ENCODE results near the gene ZFAND4. TPM values are rescaled to one million over a fixed set of nuclear protein-coding genes. Genes with fewer than 3 reads are reported as not detected.

The ZFAND4 gene
- total RNA-seq, 1 donor from 2014 or later = 11.5 TPM

DNA sequence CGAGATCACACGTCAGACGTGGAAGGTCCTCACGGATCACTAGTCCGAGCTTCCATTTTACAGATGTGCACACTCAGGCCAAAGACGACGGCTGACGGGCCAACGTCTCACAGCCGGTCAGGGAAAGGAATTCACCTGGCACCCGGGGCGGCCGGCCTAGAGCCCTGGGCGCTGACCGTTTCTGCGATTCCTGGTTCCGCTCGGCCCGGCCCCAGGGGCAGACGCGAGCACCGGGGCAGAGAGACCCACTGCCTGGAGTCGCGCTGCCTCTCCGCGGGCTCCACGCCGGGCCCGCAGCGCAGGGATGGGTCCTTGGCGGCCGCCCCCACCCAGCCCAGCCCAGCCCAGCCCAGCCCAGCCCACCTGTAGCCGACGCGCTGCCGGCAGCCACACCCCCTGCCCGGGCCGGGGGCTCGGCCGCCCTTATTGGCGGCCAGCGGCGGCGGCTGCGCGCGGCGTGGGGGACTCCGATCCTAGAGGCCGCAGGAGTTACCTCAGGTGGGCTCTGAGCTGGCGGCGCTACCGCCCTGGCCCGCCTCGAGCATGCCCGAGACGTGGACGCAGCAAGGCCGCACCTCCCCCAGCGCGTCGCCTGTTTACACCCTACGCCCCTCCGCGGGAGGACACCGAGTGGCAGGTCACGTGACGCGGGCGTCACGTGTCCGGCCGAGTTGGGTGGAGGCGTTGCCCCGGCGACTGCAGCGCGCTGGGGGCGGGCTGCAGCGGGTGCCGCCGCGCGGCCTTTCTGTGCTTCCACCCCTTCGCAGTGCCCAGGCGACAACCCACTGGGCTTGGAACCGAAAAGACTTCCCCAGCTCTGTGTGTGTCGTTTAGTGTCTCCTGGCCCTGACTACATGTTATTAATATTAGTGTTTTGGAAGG lies 78.1 kb downstream of the ZFAND4 start:
- peak; percentile 89 for DNase-seq (ENCODE audit: low spot score)
- Mint-ChIP-seq H3K4me3 (peak overlapping the region; percentile 90), H3K27ac (peak overlapping the region; percentile 81), H3K27me3 (ENCODE audit: insufficient read depth) (peaks cover 20% of the 10 kb centered on the region), H3K9me3 (peaks cover 7% of the 10 kb centered on the region), H3K4me1 (ENCODE audit: low read depth) (peaks cover 40% of the 10 kb centered on the region), H3K36me3 (ENCODE audit: low read depth) (peaks cover 8% of the 10 kb centered on the region)
- intact Hi-C loops (cut with micrococcal nuclease) = loop anchor here (1.0 to 10.0 kb wide), 8 partner anchors 8 to 590 kb away; partner anchors contain the start of genes ZFAND4 and ZNF22

DNA sequence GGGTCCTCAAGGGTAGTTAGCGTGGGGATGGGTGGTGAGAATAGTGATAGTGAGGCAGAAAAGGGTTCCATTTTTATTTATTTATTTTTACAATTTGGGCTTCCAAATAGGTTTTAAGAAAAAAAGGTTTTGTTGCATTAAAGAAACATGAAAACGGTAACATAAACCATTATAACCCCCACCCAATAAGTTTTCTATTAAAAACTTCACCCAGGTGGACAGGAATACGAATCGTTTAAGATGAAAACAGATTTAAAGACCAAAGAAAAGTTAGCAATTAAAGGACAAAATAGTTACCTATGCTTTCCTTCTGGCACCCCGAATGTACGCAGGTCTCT lies 78.7 kb downstream of the ZFAND4 start:
- no peak for DNase-seq (ENCODE audit: low spot score)
- peaks cover 16% of the 10 kb centered on the region for H3K27me3 Mint-ChIP-seq (ENCODE audit: insufficient read depth)
- peaks cover 40% of the 10 kb centered on the region for H3K4me1 Mint-ChIP-seq (ENCODE audit: low read depth)
- H3K36me3 Mint-ChIP-seq (ENCODE audit: low read depth) = peaks cover 10% of the 10 kb centered on the region
- intact Hi-C loops (cut with micrococcal nuclease) = loop anchor here (1.0 to 10.0 kb wide), 9 partner anchors 8 to 589 kb away; partner anchors contain the start of genes ZFAND4 and ZNF22
- H3K9me3 Mint-ChIP-seq = peaks cover 7% of the 10 kb centered on the region
- peak overlapping the region; percentile 81 for H3K27ac Mint-ChIP-seq
- peak overlapping the region; percentile 90 for H3K4me3 Mint-ChIP-seq

DNA sequence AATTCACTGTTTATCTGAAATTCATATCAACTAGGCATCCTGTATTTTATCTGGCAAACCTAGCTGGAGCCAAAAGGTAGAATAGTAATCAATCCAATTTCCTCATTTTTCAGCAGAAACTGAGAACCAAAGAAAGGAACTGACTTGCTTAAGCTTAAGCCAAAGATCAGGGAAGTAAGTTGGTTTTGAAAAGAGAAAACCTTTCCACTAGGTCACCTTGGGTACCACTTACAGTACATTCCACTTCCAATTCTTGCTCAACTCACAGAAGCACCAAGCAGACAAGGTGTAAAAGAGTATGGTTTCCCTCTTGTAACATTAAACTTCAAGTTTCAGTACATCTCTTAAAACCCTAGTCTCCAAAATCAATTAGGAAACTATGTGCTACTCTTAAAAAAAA lies 79.6 kb downstream of the ZFAND4 start:
- Mint-ChIP-seq H3K27ac (no peak overlapping the region), H3K9me3 (peaks cover 7% of the 10 kb centered on the region)
- intact Hi-C loops (cut with micrococcal nuclease) = loop anchor here (1.0 to 10.0 kb wide), 4 partner anchors 173 to 588 kb away; partner anchors contain the start of gene ZNF22

DNA sequence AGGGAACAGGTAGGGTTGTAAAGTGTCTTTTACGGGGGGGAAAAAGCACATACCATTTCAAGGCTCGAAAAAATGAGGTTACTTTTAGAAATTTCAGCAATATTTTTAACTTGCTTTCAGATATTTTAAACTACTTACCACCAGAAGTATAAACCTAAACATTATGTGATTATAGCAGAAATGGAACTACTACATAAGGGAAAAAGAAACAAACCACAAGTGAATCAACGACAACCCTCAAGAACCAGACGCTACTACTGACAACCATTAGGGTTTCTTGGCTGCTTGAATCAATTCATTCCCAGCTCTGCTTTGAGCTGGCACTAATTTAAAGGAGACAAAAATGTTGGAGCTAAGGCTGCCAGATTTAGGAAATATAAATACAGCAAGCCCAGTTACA lies 80.1 kb downstream of the ZFAND4 start:
- Mint-ChIP-seq H3K4me1 (ENCODE audit: low read depth) (peaks cover 40% of the 10 kb centered on the region), H3K36me3 (ENCODE audit: low read depth) (peaks cover 11% of the 10 kb centered on the region), H3K4me3 (peak overlapping the region; percentile 65), H3K27ac (no peak overlapping the region), H3K27me3 (ENCODE audit: insufficient read depth) (peaks cover 16% of the 10 kb centered on the region), H3K9me3 (peaks cover 10% of the 10 kb centered on the region)
- no peak for DNase-seq (ENCODE audit: low spot score)
- intact Hi-C loops (cut with micrococcal nuclease) = loop anchor here (2.0 to 10.0 kb wide), 3 partner anchors 340 to 588 kb away; partner anchors contain the start of gene ZNF22

More for the DNA sequence above, 79.6 kb downstream of the ZFAND4 start:
- Mint-ChIP-seq H3K4me1 (ENCODE audit: low read depth) (peaks cover 40% of the 10 kb centered on the region), H3K27me3 (ENCODE audit: insufficient read depth) (peaks cover 16% of the 10 kb centered on the region), H3K4me3 (peak overlapping the region; percentile 90), H3K36me3 (ENCODE audit: low read depth) (peaks cover 10% of the 10 kb centered on the region)
- DNase-seq (ENCODE audit: low spot score) = no peak

DNA sequence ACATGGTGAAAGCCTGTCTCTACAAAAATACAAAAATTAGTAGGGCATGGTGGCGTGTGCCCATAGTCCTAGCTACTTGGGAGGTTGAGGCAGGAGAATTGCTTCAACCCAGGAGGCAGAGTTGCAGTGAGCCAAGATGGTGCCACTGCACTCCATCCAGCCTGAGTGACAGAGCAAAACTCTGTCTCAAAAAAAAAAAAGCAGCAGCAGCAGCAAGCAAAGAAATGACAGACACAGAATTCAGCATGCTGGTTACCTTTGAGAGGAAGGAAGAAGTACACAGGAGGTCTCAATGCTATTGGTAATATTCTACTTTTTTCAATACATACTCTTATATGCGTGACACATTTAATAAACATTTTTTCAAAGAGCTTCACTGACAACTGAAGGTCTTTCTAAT lies 81.3 kb downstream of the ZFAND4 start:
- H3K4me3 Mint-ChIP-seq = no peak overlapping the region
- no peak for DNase-seq (ENCODE audit: low spot score)
- peaks cover 12% of the 10 kb centered on the region for H3K36me3 Mint-ChIP-seq (ENCODE audit: low read depth)
- H3K4me1 Mint-ChIP-seq (ENCODE audit: low read depth) = peaks cover 40% of the 10 kb centered on the region
- intact Hi-C loops (cut with micrococcal nuclease) = loop anchor here (5.0 to 10.0 kb wide), 2 partner anchors 354 to 586 kb away; partner anchors contain the start of gene ZNF22
- H3K9me3 Mint-ChIP-seq = peaks cover 17% of the 10 kb centered on the region
- no peak overlapping the region for H3K27ac Mint-ChIP-seq
- H3K27me3 Mint-ChIP-seq (ENCODE audit: insufficient read depth) = peaks cover 13% of the 10 kb centered on the region

DNA sequence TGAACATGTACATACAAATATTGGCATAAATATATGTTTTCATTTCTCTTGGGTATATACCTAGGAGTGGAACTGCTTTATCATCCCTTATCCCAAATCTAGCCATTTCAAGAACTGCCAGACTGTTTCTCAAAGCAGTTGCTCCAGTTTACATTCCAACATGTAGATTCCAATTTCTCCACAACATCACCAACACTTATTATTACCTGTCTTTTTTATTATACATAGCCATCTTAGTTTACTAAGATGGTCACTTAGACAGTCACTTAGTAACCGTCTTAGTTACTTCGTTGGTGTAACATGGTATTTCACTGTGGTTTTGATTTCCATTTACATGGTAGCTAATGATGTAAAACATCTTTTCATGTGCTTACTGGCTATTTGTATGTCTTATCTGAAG lies 82.7 kb downstream of the ZFAND4 start:
- H3K9me3 Mint-ChIP-seq = peaks cover 22% of the 10 kb centered on the region
- H3K36me3 Mint-ChIP-seq (ENCODE audit: low read depth) = peaks cover 14% of the 10 kb centered on the region
- H3K27me3 Mint-ChIP-seq (ENCODE audit: insufficient read depth) = peaks cover 2% of the 10 kb centered on the region
- no peak overlapping the region for H3K27ac Mint-ChIP-seq
- H3K4me1 Mint-ChIP-seq (ENCODE audit: low read depth) = peaks cover 34% of the 10 kb centered on the region
- DNase-seq (ENCODE audit: low spot score) = no peak
- intact Hi-C loops (cut with micrococcal nuclease) = loop anchor here (5.0 to 10.0 kb wide), 2 partner anchors 353 to 585 kb away; partner anchors contain the start of gene ZNF22
- H3K4me3 Mint-ChIP-seq = no peak overlapping the region

DNA sequence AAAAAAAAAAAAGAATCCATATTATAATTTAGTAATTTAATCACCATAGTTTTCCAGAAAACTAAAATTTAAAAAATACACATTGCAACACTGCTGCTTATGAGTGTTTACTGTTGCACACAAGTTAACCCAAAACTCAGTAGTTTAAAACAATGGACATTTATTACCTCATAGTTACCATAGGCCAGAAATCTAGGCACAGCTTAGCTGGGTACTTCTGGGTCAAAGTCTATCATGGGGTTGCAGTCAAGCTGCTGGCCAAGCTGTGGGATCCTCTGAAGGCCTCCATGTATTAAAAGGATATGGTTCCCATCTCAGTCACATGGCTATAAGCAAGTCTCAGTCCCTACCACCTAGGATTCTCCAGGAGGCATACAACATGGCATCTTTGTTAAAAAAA lies 83.6 kb downstream of the ZFAND4 start:
- H3K9me3 Mint-ChIP-seq = peaks cover 26% of the 10 kb centered on the region
- H3K4me3 Mint-ChIP-seq = no peak overlapping the region
- H3K27me3 Mint-ChIP-seq (ENCODE audit: insufficient read depth) = peaks cover 2% of the 10 kb centered on the region
- H3K27ac Mint-ChIP-seq = no peak overlapping the region
- peaks cover 31% of the 10 kb centered on the region for H3K4me1 Mint-ChIP-seq (ENCODE audit: low read depth)
- DNase-seq (ENCODE audit: low spot score) = no peak
- peaks cover 14% of the 10 kb centered on the region for H3K36me3 Mint-ChIP-seq (ENCODE audit: low read depth)
- intact Hi-C loops (cut with micrococcal nuclease) = no loop called here

DNA sequence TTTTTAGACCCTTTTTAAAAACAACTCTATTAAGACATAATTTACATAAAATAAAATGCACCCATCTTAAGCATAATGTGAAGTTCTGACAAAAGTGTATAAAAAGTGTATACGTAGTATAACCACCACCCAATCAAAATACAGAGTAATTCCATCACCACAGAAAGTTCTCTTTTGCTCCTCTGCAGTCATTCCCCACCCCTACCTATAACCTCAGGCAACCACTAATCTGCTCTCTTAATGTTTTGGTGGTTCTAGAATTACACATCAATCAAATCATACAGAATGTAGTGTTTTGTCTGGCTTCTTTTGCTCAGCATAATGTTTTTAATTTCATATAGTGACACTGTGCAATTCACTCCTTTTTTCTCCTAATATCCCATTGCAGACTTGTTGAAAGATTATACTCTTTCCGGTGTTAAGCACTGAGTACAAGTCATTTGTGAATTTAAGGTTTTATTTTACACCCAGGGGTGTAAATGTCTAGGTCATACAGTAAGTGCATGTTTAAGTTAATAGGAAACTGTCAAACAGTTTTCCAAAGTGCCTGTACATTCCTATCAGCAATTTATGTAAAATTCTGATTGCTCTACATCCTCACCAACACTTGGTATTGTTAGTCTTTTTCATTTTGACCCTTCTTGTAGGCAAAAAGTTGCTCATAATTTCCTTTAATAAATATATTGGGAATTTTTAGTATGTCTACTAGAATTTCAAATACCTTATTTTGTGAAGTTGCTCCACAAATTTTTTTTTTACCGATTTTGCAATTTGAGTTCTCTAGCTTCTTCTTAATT lies 86.3 kb downstream of the ZFAND4 start:
- H3K4me3 Mint-ChIP-seq = no peak overlapping the region
- peaks cover 17% of the 10 kb centered on the region for H3K4me1 Mint-ChIP-seq (ENCODE audit: low read depth)
- no peak for DNase-seq (ENCODE audit: low spot score)
- intact Hi-C loops (cut with micrococcal nuclease) = loop anchor here (1.0 kb wide), 1 partner anchor 8 kb away; no protein-coding TSS in a partner anchor
- H3K27ac Mint-ChIP-seq = no peak overlapping the region
- H3K36me3 Mint-ChIP-seq (ENCODE audit: low read depth) = peaks cover 12% of the 10 kb centered on the region
- H3K9me3 Mint-ChIP-seq = peaks cover 26% of the 10 kb centered on the region
- H3K27me3 Mint-ChIP-seq (ENCODE audit: insufficient read depth) = no peaks in the 10 kb centered on the region

DNA sequence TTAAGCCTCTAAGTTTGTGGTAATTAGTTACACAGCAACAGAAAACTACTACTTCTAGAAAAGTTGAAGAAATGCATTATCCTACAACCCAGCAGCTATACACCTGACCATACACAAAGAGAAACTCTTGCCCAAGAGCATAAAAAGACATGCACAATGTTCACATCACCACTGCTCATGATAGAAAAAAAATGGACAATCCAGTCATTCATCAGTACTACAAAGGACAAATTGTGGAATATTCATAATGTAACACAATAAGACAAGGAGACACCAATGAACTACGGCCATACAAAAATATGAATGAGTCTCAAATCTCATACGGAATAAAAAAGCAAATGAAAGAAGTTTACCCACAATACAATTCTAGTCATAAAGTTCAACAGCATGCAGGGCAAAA lies 87.4 kb downstream of the ZFAND4 start:
- no peaks in the 10 kb centered on the region for H3K27me3 Mint-ChIP-seq (ENCODE audit: insufficient read depth)
- peaks cover 24% of the 10 kb centered on the region for H3K4me1 Mint-ChIP-seq (ENCODE audit: low read depth)
- DNase-seq (ENCODE audit: low spot score) = no peak
- no peak overlapping the region for H3K4me3 Mint-ChIP-seq
- intact Hi-C loops (cut with micrococcal nuclease) = no loop called here
- H3K36me3 Mint-ChIP-seq (ENCODE audit: low read depth) = peaks cover 12% of the 10 kb centered on the region
- no peak overlapping the region for H3K27ac Mint-ChIP-seq
- H3K9me3 Mint-ChIP-seq = peaks cover 24% of the 10 kb centered on the region

DNA sequence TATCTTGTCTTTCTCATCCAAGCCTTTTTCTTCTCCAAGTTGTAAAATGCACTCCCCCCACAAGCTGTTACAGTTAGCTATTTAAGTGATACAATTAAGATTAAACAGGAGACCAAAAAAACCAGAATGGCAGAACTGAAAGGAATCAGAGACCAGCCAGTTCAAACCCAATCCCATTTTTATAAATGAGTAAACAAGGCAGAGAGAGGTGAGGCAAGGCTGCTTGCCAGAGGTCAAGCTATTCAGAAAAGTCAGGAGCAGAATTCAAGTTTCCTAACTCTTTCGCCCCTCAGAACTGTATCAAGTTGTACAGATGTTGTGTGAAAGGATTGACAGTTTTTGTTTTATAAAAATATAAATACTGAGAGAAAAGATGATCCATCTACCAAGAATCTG lies 90.2 kb downstream of the ZFAND4 start:
- Mint-ChIP-seq H3K27ac (no peak overlapping the region), H3K27me3 (ENCODE audit: insufficient read depth) (no peaks in the 10 kb centered on the region), H3K4me3 (no peak overlapping the region), H3K4me1 (ENCODE audit: low read depth) (peaks cover 31% of the 10 kb centered on the region), H3K9me3 (peaks cover 16% of the 10 kb centered on the region), H3K36me3 (ENCODE audit: low read depth) (peaks cover 6% of the 10 kb centered on the region)
- no peak for DNase-seq (ENCODE audit: low spot score)
- intact Hi-C loops (cut with micrococcal nuclease) = no loop called here

DNA sequence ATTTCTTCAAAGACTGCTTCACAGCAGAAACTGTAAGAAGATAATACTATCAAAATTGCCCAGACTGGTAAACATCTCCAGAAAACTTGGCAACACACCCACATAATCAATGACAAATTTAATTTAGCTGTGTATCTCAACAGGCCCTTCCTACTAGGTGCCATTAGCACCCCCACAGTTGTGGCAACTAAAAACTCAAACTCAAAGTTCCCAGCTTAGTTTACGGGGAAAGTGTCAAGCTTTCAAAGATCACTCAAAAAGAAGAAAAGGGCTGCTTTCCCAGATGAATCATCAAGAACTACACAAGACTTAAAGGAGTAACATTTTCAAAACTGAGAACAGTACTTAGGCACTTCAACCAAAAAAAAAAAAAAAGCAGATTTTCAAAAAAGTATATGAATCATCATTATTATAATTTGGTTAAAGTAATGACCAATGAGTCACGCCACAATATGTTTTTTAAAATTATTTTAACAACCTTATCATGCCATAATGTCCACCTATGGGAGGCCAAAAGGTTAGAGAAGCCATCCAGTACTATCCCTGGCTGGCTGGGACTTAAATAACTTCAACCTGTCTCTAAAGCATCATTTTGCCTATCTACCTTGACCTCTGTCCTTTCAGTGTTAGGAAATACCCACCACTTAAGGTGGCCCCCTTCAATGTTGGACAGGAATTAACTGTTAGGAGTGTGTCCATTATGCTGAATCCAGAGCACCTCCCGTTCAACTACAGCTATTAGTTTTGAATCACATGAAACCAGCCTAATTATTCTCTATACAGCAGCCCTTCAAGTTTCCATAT lies 90.8 kb downstream of the ZFAND4 start:
- Mint-ChIP-seq H3K27ac (peak overlapping the region; percentile 56), H3K27me3 (ENCODE audit: insufficient read depth) (no peaks in the 10 kb centered on the region), H3K4me1 (ENCODE audit: low read depth) (peaks cover 31% of the 10 kb centered on the region), H3K9me3 (peaks cover 12% of the 10 kb centered on the region), H3K36me3 (ENCODE audit: low read depth) (peaks cover 6% of the 10 kb centered on the region), H3K4me3 (no peak overlapping the region)
- intact Hi-C loops (cut with micrococcal nuclease) = loop anchor here (2.0 kb wide), 2 partner anchors 13 to 117 kb away; no protein-coding TSS in a partner anchor
- no peak for DNase-seq (ENCODE audit: low spot score)

DNA sequence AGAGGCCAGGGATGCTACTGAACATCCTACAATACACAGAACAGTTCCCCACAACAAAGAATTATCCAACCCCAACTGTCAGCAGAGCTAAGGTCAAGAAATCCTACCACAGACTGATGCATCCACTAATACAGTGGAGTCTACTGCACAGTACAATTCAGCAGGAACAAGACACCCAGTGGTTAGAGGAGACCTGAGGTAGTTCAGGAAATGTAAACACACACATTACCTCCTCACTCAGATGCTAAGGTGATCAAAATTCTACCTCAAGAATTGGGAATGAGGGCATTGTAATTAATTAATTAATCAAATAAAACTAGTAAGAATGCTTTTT lies 91.4 kb downstream of the ZFAND4 start:
- H3K27ac Mint-ChIP-seq = peak overlapping the region; percentile 92
- peaks cover 9% of the 10 kb centered on the region for H3K9me3 Mint-ChIP-seq
- intact Hi-C loops (cut with micrococcal nuclease) = loop anchor here (2.0 kb wide), 2 partner anchors 14 to 116 kb away; no protein-coding TSS in a partner anchor
- peaks cover 31% of the 10 kb centered on the region for H3K4me1 Mint-ChIP-seq (ENCODE audit: low read depth)
- peaks cover 4% of the 10 kb centered on the region for H3K36me3 Mint-ChIP-seq (ENCODE audit: low read depth)
- DNase-seq (ENCODE audit: low spot score) = no peak
- no peaks in the 10 kb centered on the region for H3K27me3 Mint-ChIP-seq (ENCODE audit: insufficient read depth)
- H3K4me3 Mint-ChIP-seq = peak overlapping the region; percentile 85
